ENCODE data around the gene LPP. TPM values are rescaled to one million over a fixed set of nuclear protein-coding genes. Genes with fewer than 3 reads are reported as not detected.

Gene LPP
- total and polyA plus RNA-seq, 10 of the 15 experiments (the other 5 are each of a cell fraction or from before 2014, with no cell fraction given), result under 0.01 to 0.62 (median 0.03) TPM

DNA sequence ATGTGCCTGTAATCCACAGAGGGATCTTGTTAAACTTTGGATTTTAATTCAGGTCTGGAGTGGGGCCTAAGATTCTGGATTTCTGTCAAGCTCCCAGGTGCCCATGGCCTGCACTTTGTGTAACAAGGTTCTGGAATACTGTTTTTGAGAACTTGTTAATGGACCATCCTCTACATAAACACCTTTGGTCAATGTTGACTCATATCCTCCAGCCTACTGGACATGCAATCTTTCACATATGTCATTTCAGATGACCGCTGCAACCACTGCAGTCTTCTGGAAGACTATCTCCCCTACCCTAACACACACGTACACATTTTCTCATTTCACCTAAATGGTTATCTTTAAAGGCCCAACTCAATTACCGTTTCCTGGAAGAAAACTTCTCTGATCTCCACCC is 715.7 kb downstream of the LPP start:
- FAIRE-seq (no peak), ATAC-seq (no peak)

DNA sequence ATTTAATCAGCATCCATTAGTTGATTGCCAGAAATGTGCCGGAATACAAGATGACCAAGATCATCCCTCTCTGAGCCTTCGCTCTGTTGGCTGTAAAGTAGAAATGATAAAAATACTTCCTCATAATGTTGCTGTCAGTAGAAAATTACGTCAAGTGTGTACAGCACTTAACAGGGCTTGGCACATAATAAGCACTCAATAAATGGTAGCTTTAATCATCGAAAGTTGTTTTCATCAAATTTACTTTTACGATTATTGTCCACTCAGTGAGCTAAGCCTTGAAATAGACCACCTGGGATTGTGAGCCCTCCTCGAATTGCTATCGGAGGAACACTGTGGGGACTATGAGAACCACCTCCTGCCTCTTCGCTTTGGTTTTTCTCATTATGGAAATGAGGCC is 716.5 kb downstream of the LPP start:
- no TSS peak for BruUV-seq (replicated peaks)
- Histone ChIP-seq H2AFZ (ENCODE audit: control insufficient read depth, low read depth, low read length) (no peak overlapping the region), H3K9me3 (replicated peaks; ENCODE audit: control insufficient read depth, insufficient read depth, low read length) (no peaks in the 10 kb centered on the region), H3K36me3 (ENCODE audit: control insufficient read depth in 2 of 2, insufficient read depth in 2 of 2, low read length in 1 of 2) (no peaks in the 10 kb centered on the region), H4K20me1 (ENCODE audit: control insufficient read depth, insufficient read depth) (no peaks in the 10 kb centered on the region), H3K4me3 (no peak overlapping the region), H3K9ac (ENCODE audit: control insufficient read depth, insufficient read depth, low read length) (no peak overlapping the region), H3K27me3 (replicated peaks in 1 of 2; ENCODE audit: control insufficient read depth in 2 of 2, insufficient read depth in 2 of 2, low read length in 1 of 2) (no peaks in the 10 kb centered on the region), H3K79me2 (ENCODE audit: control insufficient read depth, insufficient read depth, low read length) (no peaks in the 10 kb centered on the region), H3K27ac (ENCODE audit: control insufficient read depth, insufficient read depth) (no peak overlapping the region), H3K4me2 (ENCODE audit: control insufficient read depth, insufficient read depth) (no peak overlapping the region), H3K4me1 (ENCODE audit: control insufficient read depth, insufficient read depth, low read length) (no peaks in the 10 kb centered on the region)
- FAIRE-seq, result no peak
- CTCF ChIA-PET, result no interaction called here
- in situ Hi-C loops (cut with MboI), result no loop called here
- no peak for DNase-seq (ENCODE audit: low read depth, low spot score)
- RAD21 ChIA-PET (ENCODE audit: unreplicated experiment), result no interaction called here
- no peak for ATAC-seq
- intact Hi-C loops (cut with micrococcal nuclease; ENCODE audit: unreplicated experiment), result no loop called here
- whole genome bisulfite sequencing (ENCODE audit: insufficient coverage, insufficient replicate concordance, low lambda C conversion rate, missing lambda C conversion rate), result 57% methylated on average over 8 of the region's 8 CpGs
- SMC1A ChIA-PET (ENCODE audit: uncharacterized antibody, unreplicated experiment), result no interaction called here
- POLR2A ChIA-PET, result no interaction called here
- TF ChIP-seq, protein P1, sequence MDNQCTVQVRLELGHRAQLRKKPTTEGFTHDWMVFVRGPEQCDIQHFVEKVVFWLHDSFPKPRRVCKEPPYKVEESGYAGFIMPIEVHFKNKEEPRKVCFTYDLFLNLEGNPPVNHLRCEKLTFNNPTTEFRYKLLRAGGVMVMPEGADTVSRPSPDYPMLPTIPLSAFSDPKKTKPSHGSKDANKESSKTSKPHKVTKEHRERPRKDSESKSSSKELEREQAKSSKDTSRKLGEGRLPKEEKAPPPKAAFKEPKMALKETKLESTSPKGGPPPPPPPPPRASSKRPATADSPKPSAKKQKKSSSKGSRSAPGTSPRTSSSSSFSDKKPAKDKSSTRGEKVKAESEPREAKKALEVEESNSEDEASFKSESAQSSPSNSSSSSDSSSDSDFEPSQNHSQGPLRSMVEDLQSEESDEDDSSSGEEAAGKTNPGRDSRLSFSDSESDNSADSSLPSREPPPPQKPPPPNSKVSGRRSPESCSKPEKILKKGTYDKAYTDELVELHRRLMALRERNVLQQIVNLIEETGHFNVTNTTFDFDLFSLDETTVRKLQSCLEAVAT (IDR thresholded peaks at IDR 0.05), result no peak
- TF ChIP-seq, protein P2, sequence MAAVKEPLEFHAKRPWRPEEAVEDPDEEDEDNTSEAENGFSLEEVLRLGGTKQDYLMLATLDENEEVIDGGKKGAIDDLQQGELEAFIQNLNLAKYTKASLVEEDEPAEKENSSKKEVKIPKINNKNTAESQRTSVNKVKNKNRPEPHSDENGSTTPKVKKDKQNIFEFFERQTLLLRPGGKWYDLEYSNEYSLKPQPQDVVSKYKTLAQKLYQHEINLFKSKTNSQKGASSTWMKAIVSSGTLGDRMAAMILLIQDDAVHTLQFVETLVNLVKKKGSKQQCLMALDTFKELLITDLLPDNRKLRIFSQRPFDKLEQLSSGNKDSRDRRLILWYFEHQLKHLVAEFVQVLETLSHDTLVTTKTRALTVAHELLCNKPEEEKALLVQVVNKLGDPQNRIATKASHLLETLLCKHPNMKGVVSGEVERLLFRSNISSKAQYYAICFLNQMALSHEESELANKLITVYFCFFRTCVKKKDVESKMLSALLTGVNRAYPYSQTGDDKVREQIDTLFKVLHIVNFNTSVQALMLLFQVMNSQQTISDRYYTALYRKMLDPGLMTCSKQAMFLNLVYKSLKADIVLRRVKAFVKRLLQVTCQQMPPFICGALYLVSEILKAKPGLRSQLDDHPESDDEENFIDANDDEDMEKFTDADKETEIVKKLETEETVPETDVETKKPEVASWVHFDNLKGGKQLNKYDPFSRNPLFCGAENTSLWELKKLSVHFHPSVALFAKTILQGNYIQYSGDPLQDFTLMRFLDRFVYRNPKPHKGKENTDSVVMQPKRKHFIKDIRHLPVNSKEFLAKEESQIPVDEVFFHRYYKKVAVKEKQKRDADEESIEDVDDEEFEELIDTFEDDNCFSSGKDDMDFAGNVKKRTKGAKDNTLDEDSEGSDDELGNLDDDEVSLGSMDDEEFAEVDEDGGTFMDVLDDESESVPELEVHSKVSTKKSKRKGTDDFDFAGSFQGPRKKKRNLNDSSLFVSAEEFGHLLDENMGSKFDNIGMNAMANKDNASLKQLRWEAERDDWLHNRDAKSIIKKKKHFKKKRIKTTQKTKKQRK (IDR thresholded peaks at IDR 0.05; ENCODE audit: low read depth, low read length), result no peak
- no peak for TF ChIP-seq ZNF24 (IDR thresholded peaks at IDR 0.05)
- TF ChIP-seq, protein P3, sequence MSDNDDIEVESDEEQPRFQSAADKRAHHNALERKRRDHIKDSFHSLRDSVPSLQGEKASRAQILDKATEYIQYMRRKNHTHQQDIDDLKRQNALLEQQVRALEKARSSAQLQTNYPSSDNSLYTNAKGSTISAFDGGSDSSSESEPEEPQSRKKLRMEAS (IDR thresholded peaks at IDR 0.05; ENCODE audit: low read depth, low read length), result no peak

More for the DNA sequence above, 715.7 kb downstream of the LPP start:
- no peaks in the 10 kb centered on the region for H3K27me3 ChIP-seq (replicated peaks in 1 of 2; ENCODE audit: control insufficient read depth in 2 of 2, insufficient read depth in 2 of 2, low read length in 1 of 2)
- H3K4me1 ChIP-seq (ENCODE audit: control insufficient read depth, insufficient read depth, low read length), result no peaks in the 10 kb centered on the region
- H3K9me3 ChIP-seq (replicated peaks; ENCODE audit: control insufficient read depth, insufficient read depth, low read length), result no peaks in the 10 kb centered on the region
- in situ Hi-C loops (cut with MboI), result no loop called here
- RAD21 ChIA-PET (ENCODE audit: unreplicated experiment), result no interaction called here
- no peak overlapping the region for H3K4me3 ChIP-seq
- no peaks in the 10 kb centered on the region for H4K20me1 ChIP-seq (ENCODE audit: control insufficient read depth, insufficient read depth)
- no peaks in the 10 kb centered on the region for H3K36me3 ChIP-seq (ENCODE audit: control insufficient read depth in 2 of 2, insufficient read depth in 2 of 2, low read length in 1 of 2)
- no peak overlapping the region for H2AFZ ChIP-seq (ENCODE audit: control insufficient read depth, low read depth, low read length)
- H3K4me2 ChIP-seq (ENCODE audit: control insufficient read depth, insufficient read depth), result no peak overlapping the region
- WGBS (ENCODE audit: insufficient coverage, insufficient replicate concordance, low lambda C conversion rate, missing lambda C conversion rate), result 60% methylated on average over 3 of the region's 3 CpGs
- TF ChIP-seq LARP7 (IDR thresholded peaks at IDR 0.05) (no peak), WRNIP1 (IDR thresholded peaks at IDR 0.05; ENCODE audit: borderline replicate concordance, low read depth, low read length) (no peak), FOXK2 (IDR thresholded peaks at IDR 0.05) (no peak), RB1 (IDR thresholded peaks at IDR 0.05; ENCODE audit: borderline replicate concordance) (no peak), ZNF24 (IDR thresholded peaks at IDR 0.05) (no peak)
- TF ChIP-seq, protein P4, sequence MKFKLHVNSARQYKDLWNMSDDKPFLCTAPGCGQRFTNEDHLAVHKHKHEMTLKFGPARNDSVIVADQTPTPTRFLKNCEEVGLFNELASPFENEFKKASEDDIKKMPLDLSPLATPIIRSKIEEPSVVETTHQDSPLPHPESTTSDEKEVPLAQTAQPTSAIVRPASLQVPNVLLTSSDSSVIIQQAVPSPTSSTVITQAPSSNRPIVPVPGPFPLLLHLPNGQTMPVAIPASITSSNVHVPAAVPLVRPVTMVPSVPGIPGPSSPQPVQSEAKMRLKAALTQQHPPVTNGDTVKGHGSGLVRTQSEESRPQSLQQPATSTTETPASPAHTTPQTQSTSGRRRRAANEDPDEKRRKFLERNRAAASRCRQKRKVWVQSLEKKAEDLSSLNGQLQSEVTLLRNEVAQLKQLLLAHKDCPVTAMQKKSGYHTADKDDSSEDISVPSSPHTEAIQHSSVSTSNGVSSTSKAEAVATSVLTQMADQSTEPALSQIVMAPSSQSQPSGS (IDR thresholded peaks at IDR 0.05; ENCODE audit: low read length), result no peak
- SMC1A ChIA-PET (ENCODE audit: uncharacterized antibody, unreplicated experiment), result no interaction called here
- DNase-seq (ENCODE audit: low read depth, low spot score), result no peak
- no peak overlapping the region for H3K9ac ChIP-seq (ENCODE audit: control insufficient read depth, insufficient read depth, low read length)
- no peaks in the 10 kb centered on the region for H3K79me2 ChIP-seq (ENCODE audit: control insufficient read depth, insufficient read depth, low read length)
- intact Hi-C loops (cut with micrococcal nuclease; ENCODE audit: unreplicated experiment), result no loop called here
- POLR2A ChIA-PET, result no interaction called here
- no peak overlapping the region for H3K27ac ChIP-seq (ENCODE audit: control insufficient read depth, insufficient read depth)
- CTCF ChIA-PET, result no interaction called here
- no TSS peak for BruUV-seq (replicated peaks)

Measured in GM12878 (cell line).